Natural killer cell treated with Interleukin-12 subunit alpha and Interleukin-12 subunit beta and Interleukin-15 and Interleukin-18, amount 100 ng/mL, for 72 hours (primary cell): ENCODE results near the gene ATG7. TPM values are rescaled to one million over a fixed set of nuclear protein-coding genes. Genes with fewer than 3 reads are reported as not detected.
"Not testable (repeated sequence)": the region's sequence is repeated elsewhere in the genome, so short reads cannot be mapped to it uniquely, and the experiment has no call there.

Experiments
- ATAC-seq, 2 donors: fragments of 150-1000 bp; cut with Tn5 transposase in 1 of 2; sonication (Bioruptor Pico), chemical (Tn5 transposase) in 1 of 2; 2 replicates each; pipeline ENCODE4 v1.10.0; 2021
- DNase-seq: peaks from one replicate; pipeline ENCODE4 v3.0.0; 2022; ENCODE audit warnings: low spot score
- H3K27ac Mint-ChIP-seq, 2 donors: 1 replicate in 1 of 2; 2 replicates in 1 of 2; pipeline ENCODE4 v1.8.0; 2022; ENCODE audit warnings: mixed read lengths in 2 of 2, mild to moderate bottlenecking in 1 of 2, moderate library complexity in 1 of 2
- H3K27me3 Mint-ChIP-seq, 2 donors: 1 replicate in 1 of 2; 2 replicates in 1 of 2; pipeline ENCODE4 v1.8.0; 2022; ENCODE audit warnings: mixed read lengths in 2 of 2
- H3K36me3 Mint-ChIP-seq: one replicate; pipeline ENCODE4 v1.8.0; 2022; ENCODE audit warnings: mixed read lengths
- H3K4me1 Mint-ChIP-seq, 2 donors: 1 replicate in 1 of 2; 2 replicates in 1 of 2; pipeline ENCODE4 v1.8.0; 2022; ENCODE audit warnings: low read depth in 2 of 2, mixed read lengths in 2 of 2, mild to moderate bottlenecking in 1 of 2
- H3K4me3 Mint-ChIP-seq: one replicate; pipeline ENCODE4 v1.8.0; 2022; ENCODE audit warnings: mixed read lengths
- H3K9me3 Mint-ChIP-seq: 2 replicates; pipeline ENCODE4 v1.8.0; 2022; ENCODE audit warnings: mixed read lengths
- total RNA-seq, 2 donors: library from RNA; stranded (reverse); gene quantifications; one replicate each; pipeline ENCODE4 v1.2.3, GENCODE V29; 2022

Gene ATG7
- total RNA-seq, 2 donors from 2014 or later = 45.0 to 79.9 TPM

DNA sequence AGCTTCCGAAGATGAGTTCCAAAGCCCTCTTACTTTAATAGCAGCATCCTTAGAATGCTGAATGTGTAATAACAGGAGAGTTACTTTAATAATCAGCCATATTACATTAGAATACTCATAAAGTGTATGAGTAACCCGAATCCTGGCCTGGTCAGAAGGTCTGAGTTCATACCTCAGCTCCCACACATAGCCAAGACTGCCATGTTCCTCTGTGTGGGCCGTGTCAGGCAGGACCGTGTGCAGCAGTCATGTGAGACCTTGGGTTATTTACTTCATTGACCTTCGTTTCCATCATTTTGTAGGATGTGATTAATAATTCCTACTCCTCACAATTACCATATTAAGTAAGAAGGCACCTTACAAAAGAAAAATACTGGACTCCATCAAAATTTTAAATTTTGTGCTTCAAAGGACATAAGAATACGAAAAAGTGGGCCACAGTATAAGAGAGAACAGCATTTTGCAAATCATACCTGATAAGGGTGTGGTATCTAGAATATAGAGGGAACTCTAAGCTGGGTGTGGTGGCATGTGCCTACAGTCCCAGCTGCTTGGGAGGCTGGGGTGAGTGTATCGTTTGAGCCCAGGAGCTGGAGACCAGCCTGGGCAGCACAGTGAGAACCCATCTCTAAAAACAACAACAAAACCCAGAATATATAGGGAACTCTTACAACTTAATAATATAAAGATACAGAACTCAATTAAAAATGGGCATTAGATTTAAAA lies 163.4 kb downstream of the ATG7 start:
- H3K4me3 Mint-ChIP-seq = no peak overlapping the region
- H3K4me1 Mint-ChIP-seq = no peaks in the 10 kb centered on the region
- ATAC-seq (no peak), DNase-seq (no peak)
- no peaks in the 10 kb centered on the region for H3K27me3 Mint-ChIP-seq
- no peaks in the 10 kb centered on the region for H3K9me3 Mint-ChIP-seq
- no peak overlapping the region for H3K27ac Mint-ChIP-seq
- no peaks in the 10 kb centered on the region for H3K36me3 Mint-ChIP-seq

DNA sequence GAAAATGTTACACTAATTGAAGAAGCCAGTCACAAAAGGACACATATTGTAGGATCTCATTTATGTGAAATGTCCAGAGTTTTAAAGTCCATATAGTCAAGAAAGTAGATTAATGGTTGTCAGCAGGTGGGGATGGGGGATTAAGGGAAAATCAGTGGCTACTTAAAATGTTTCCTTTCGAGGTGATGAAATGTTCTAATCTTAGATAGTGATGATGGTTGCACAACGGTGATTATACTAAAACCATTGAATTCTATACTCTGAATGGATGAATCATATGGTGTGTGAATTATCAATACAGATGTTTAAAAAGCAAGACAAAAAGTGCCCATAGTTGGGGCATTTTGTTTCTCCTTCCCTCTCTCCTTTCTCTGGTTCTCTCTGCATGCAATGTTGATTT lies 164.6 kb downstream of the ATG7 start:
- H3K27ac Mint-ChIP-seq = no peak overlapping the region
- H3K27me3 Mint-ChIP-seq = no peaks in the 10 kb centered on the region
- ATAC-seq (no peak), DNase-seq (no peak)
- H3K9me3 Mint-ChIP-seq = no peaks in the 10 kb centered on the region
- H3K4me1 Mint-ChIP-seq = no peaks in the 10 kb centered on the region
- no peaks in the 10 kb centered on the region for H3K36me3 Mint-ChIP-seq
- H3K4me3 Mint-ChIP-seq = no peak overlapping the region

DNA sequence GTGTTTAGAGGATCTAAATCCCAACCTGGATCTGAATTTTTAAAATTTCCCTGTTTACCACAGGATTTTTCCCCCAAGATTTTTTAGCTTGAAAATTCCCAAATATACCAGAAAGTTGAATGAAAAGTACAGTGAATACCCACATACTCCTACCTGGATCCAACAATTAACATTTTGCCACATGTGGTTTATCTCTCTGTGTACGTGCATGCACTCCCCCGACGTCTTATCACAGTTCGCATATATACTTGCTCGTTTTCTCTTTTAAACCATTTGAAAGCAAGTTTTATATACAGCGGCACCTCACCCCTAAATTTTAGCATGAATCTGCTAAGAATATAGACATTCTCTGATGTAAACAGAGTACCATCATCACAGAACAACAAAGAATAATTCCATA lies 165.3 kb downstream of the ATG7 start:
- Mint-ChIP-seq H3K36me3 (no peaks in the 10 kb centered on the region), H3K4me3 (no peak overlapping the region), H3K4me1 (no peaks in the 10 kb centered on the region), H3K27ac (no peak overlapping the region), H3K27me3 (no peaks in the 10 kb centered on the region), H3K9me3 (no peaks in the 10 kb centered on the region)
- DNase-seq = no peak
- ATAC-seq = no peak

DNA sequence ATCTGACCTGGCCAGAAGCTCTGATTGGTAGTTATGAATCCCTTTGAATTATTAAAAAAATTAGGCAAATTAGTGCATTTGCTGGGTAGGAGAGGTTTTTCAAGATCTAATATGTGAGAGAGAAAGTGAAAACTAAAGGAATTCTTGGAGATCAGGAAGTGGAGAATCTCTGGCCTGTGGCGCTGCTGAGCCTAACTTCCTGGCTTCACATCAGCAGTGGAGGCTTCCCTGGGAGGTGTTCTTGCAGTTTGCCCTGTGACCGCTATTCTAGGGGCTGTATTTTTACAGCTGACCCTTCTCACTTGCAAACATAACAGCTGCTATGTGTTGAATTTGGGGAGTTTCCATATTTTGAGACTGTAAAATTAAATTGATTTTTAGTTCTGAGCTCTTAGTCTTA lies 166.4 kb downstream of the ATG7 start:
- no peak for ATAC-seq
- no peak for DNase-seq
- H3K36me3 Mint-ChIP-seq = no peaks in the 10 kb centered on the region
- H3K4me3 Mint-ChIP-seq = no peak overlapping the region
- no peaks in the 10 kb centered on the region for H3K4me1 Mint-ChIP-seq
- H3K27ac Mint-ChIP-seq = no peak overlapping the region
- H3K9me3 Mint-ChIP-seq = no peaks in the 10 kb centered on the region
- no peaks in the 10 kb centered on the region for H3K27me3 Mint-ChIP-seq

DNA sequence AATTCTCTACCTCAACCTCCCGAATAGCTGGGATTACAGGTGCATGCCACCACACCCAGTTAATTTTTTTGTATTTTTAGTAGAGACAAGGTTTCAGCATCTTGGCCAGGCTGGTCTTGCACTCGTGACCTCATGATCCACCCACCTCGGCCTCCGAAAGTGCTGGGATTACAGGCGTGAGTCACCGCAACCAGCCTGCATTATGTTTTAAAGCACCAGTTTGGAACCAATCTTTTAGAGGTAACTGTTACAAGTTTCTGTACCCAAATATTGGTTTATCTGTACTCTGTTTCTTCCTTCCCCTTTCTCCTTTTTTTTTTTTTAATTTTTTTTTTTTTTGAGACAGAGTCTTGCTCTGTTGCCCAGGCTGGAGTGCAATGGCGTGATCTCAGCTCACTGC lies 169.1 kb downstream of the ATG7 start:
- not testable (repeated sequence) for H3K36me3 Mint-ChIP-seq, H3K27ac Mint-ChIP-seq, H3K4me3 Mint-ChIP-seq, ATAC-seq, H3K27me3 Mint-ChIP-seq, H3K9me3 Mint-ChIP-seq, DNase-seq, H3K4me1 Mint-ChIP-seq

DNA sequence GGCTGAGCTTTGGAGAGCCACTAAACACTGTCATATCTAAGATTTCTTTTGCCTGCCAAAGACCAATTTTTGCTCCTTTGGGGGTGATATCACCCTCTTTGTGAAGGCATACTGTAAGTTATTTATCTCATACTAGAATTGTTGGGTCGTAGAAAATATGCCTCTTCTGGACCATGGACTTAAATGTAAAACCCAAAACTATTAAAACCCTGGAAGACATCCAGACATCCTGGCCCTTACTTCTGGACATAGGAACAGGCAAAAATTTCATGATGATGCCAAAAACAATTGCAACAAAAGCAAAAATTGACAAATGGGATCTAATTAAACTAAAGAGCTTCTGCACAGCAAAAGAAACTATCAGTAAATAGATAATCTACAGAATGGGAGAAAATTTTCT lies 172.2 kb downstream of the ATG7 start:
- Mint-ChIP-seq H3K36me3 (no peaks in the 10 kb centered on the region), H3K9me3 (no peaks in the 10 kb centered on the region), H3K4me1 (peaks cover 0 to 6% of the 10 kb centered on the region in 2 donors), H3K27me3 (no peaks in the 10 kb centered on the region), H3K27ac (no peak overlapping the region), H3K4me3 (no peak overlapping the region)
- DNase-seq = no peak
- ATAC-seq = no peak

DNA sequence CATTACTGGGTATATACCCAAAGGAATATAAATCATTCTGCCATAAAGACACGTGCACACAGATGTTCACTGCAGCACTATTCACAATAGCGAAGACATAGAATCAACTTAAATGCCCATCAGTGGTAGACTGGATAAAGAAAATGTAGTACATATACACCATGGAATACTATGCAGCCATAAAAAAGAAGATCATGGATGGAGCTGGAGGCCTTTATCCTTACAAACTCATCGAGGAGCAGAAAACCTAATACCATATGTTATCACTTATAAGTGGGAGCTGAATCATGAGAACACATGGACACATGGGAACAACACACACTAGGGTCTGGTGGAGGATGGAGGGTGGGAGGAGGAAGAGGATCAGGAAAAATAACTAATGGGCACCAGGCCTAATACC lies 173.0 kb downstream of the ATG7 start:
- not testable (repeated sequence) for H3K27ac Mint-ChIP-seq, ATAC-seq, H3K4me1 Mint-ChIP-seq, H3K9me3 Mint-ChIP-seq, H3K4me3 Mint-ChIP-seq, DNase-seq, H3K27me3 Mint-ChIP-seq, H3K36me3 Mint-ChIP-seq

DNA sequence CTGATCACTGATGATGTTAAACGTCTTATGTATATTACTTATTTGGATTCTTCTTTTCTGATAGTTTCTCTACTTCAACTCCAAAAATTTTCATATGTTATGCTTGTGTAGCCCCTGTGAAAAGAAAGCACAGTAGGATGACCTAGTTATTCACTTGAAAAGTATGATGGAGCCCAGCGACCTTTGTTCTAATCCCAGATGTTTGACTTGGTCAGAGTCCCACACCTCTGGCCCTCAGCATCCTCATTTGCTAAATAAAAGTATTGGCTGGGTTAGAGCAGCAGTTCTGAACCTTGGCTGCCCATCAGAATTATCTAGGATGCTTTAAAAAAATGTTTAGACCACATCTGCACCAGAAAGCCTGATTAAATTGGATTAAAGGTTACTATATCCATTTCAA lies 173.7 kb downstream of the ATG7 start:
- no peak for ATAC-seq
- no peak overlapping the region for H3K27ac Mint-ChIP-seq
- H3K4me3 Mint-ChIP-seq = no peak overlapping the region
- no peaks in the 10 kb centered on the region for H3K36me3 Mint-ChIP-seq
- no peaks in the 10 kb centered on the region for H3K9me3 Mint-ChIP-seq
- no peak for DNase-seq
- peaks cover 0 to 6% of the 10 kb centered on the region in 2 donors for H3K4me1 Mint-ChIP-seq
- no peaks in the 10 kb centered on the region for H3K27me3 Mint-ChIP-seq

DNA sequence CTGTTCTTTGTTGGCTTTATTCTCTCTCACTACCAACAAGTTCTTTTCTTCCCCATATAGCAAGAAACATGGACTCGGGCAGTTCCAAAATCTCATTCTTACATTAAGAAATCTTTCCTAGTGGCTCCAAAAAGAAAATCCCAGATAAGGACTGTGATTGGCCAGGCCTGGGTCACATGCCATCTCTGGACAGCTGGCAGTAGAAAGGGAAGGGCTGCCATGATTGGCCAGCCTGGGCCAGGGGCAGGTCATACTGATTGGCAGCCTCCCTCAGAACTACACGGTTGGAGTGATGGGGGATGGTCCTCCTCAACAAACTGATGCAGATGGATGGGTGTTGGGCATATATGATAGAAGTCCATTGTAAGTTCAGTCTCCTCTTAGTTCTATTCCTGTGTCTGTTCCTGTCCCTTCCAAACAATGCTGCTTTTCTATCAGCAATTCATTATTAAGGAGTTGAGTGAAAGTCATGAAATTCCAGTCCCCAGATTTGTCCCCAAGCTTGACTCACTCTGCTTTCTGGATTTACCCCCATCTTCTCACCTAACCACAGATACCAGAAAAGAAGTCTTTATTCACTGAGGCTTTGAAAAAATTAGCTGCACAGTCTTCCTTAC lies 175.5 kb downstream of the ATG7 start:
- Mint-ChIP-seq H3K4me3 (no peak overlapping the region), H3K27ac (no peak overlapping the region), H3K9me3 (no peaks in the 10 kb centered on the region), H3K27me3 (no peaks in the 10 kb centered on the region), H3K36me3 (no peaks in the 10 kb centered on the region), H3K4me1 (peaks cover 0 to 6% of the 10 kb centered on the region in 2 donors)
- DNase-seq (no peak), ATAC-seq (no peak)

DNA sequence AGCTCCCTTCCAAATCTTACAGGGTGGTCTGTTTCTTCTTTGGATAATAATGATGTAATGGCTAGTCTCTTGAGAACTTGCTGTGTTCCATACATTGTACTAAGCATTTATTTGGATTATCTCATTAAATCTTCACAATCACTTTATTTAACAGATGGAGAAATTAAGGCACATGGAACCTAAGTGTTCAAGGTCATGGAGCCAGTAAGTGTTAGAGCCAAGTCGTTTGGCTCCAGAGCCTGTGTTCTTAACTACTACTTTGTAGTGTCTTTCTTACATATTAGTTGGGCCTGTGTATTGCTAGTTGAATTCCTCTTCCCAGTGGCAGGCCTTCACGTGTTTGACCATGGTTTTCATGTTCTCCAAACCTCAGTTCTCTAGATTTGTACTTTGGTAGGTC lies 177.8 kb downstream of the ATG7 start:
- no peak for ATAC-seq
- no peaks in the 10 kb centered on the region for H3K27me3 Mint-ChIP-seq

DNA sequence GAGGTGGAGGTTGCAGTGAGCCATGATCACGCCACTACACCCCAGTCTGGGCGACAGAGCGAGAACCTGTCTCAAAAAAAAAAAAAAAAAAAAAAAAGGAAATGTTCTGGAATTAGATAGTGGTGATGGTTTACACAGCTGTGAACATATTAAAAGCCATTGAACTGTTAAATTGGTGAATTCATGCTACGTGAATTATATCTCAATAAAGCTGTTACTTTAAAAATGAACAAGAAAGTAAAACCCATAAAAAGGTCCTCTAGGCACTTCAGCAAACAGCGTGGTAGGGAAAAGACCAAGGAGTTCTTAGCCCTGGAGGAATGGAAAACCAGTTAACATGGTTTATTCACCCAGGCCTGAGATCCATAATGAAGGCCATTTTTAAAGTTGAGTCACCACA lies 180.1 kb downstream of the ATG7 start:
- no peaks in the 10 kb centered on the region for H3K9me3 Mint-ChIP-seq
- H3K4me3 Mint-ChIP-seq = no peak overlapping the region
- H3K27me3 Mint-ChIP-seq = no peaks in the 10 kb centered on the region
- peaks cover 0 to 6% of the 10 kb centered on the region in 2 donors for H3K4me1 Mint-ChIP-seq
- no peaks in the 10 kb centered on the region for H3K36me3 Mint-ChIP-seq
- no peak for DNase-seq
- ATAC-seq = no peak
- no peak overlapping the region for H3K27ac Mint-ChIP-seq

More for the DNA sequence above, 177.8 kb downstream of the ATG7 start:
- H3K9me3 Mint-ChIP-seq = no peaks in the 10 kb centered on the region
- no peak overlapping the region for H3K27ac Mint-ChIP-seq
- H3K4me1 Mint-ChIP-seq = peaks cover 0 to 6% of the 10 kb centered on the region in 2 donors
- no peak for DNase-seq
- no peaks in the 10 kb centered on the region for H3K36me3 Mint-ChIP-seq
- no peak overlapping the region for H3K4me3 Mint-ChIP-seq

DNA sequence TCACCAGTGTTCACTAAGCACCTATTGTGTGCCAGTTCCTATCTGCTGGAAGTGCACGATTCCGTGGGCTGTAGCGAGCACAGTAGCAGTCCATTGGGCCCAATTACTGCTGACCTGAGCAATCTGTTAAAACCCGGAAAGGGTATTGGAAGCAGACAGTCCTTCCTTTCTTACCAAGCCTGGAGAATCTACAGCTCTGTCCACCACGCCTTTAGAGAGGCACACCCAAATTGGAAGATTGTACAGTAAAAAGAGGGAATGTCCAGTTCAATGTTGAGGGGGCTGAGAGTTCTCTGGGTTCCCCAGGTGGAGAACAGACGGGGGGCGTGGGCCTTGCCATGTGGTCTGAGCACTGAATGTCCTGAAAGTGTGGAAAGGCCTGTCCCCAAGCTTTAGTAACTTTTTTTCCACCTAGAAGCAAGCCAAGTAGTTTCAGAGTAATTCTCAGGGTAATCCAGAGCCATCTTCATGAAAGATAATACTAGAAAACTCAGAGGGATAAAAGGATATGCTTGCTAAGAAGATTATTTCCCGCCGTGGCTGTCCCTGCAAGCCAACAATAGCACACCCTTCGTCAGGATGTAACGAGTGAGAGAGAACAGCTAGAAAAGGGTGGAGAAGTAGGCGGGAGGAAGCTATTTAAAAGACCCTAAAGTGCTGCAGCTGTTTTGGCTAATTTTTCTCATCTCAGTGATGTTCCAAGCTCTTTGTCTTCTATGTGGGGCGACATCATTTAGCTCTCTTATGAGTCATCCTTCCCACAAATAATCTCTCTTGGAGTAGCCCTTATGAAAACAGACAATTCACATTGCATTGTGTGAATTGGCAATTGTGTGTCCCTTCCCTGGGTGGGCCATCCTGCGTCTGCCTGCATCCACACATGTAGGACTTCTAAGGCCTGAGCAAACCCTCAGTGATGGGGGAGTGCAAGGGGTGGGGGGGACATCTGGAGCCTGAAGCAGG lies 181.0 kb downstream of the ATG7 start:
- H3K27me3 Mint-ChIP-seq = no peaks in the 10 kb centered on the region
- ATAC-seq (no peak), DNase-seq (no peak)
- H3K4me1 Mint-ChIP-seq = peaks cover 0 to 3% of the 10 kb centered on the region in 2 donors
- no peak overlapping the region for H3K27ac Mint-ChIP-seq
- H3K4me3 Mint-ChIP-seq = no peak overlapping the region
- H3K9me3 Mint-ChIP-seq = no peaks in the 10 kb centered on the region
- no peaks in the 10 kb centered on the region for H3K36me3 Mint-ChIP-seq

DNA sequence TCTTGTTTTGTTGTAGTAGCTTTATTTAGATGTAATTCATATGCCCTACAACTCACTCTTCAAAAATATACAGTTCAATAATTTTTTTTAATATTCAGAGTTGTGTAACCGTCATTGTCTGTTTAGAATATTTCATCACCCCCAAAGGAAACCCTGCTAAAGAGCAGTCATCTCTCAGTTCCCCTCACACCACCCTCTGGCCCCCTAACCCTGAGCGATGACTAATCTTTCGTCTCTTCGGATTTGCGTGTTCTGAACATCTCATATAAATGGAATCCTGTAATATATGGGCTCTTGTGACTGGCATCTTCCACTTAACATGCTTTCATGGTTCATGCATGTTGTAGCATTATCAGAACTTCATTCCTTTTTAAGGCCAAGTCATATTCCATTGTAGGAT lies 183.8 kb downstream of the ATG7 start:
- Mint-ChIP-seq H3K27me3 (no peaks in the 10 kb centered on the region), H3K9me3 (no peaks in the 10 kb centered on the region), H3K4me3 (no peak overlapping the region), H3K4me1 (no peaks in the 10 kb centered on the region), H3K36me3 (no peaks in the 10 kb centered on the region), H3K27ac (no peak overlapping the region)
- ATAC-seq (no peak), DNase-seq (no peak)

DNA sequence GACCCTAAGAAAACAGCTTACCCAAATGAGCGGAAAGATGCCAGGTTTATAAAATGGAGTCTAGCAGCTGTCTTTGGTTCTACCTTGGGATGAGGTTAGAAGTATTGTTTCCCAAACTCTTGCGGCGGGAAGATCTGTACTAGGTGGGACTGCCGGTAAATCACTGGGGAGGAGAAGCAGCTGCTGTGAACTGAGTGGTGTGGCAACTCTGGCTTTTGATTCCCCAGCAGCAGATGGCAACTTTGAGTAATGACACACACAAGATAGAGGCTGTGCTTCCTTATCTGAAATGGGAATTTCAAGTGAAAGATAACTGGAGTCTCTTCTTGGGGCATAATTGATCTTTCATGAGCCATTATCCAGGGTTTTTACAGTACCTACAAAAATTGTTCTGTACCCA lies 184.9 kb downstream of the ATG7 start:
- no peaks in the 10 kb centered on the region for H3K9me3 Mint-ChIP-seq
- H3K4me1 Mint-ChIP-seq = no peaks in the 10 kb centered on the region
- no peak overlapping the region for H3K27ac Mint-ChIP-seq
- no peaks in the 10 kb centered on the region for H3K27me3 Mint-ChIP-seq
- ATAC-seq (no peak), DNase-seq (no peak)
- H3K4me3 Mint-ChIP-seq = no peak overlapping the region
- no peaks in the 10 kb centered on the region for H3K36me3 Mint-ChIP-seq
